Mammary epithelial cell (primary cell): ENCODE results near the gene RBP5.
"Not testable (repeated sequence)": the region's sequence is repeated elsewhere in the genome, so short reads cannot be mapped to it uniquely, and the experiment has no call there.

Experiments used
- EZH2 ChIP-seq: IDR thresholded peaks from 2 replicates; pipeline ENCODE4 v1.6.1; 2012; ENCODE audit warnings: low read length, inconsistent platforms, borderline replicate concordance
- TF ChIP-seq, protein P1 (sequence below), 2 donors: IDR thresholded peaks in 1 of 2; conservative IDR thresholded peaks in 1 of 2; 2 replicates each; pipeline ENCODE4 v1.5.1; 2011 to 2012; ENCODE audit warnings: inconsistent platforms in 2 of 2, low read length in 2 of 2, mild to moderate bottlenecking in 2 of 2, control low read depth in 1 of 2, low read depth in 1 of 2; ENCODE audit not compliant: insufficient read depth in 1 of 2; ENCODE audit errors: extremely low read depth in 1 of 2

DNA sequence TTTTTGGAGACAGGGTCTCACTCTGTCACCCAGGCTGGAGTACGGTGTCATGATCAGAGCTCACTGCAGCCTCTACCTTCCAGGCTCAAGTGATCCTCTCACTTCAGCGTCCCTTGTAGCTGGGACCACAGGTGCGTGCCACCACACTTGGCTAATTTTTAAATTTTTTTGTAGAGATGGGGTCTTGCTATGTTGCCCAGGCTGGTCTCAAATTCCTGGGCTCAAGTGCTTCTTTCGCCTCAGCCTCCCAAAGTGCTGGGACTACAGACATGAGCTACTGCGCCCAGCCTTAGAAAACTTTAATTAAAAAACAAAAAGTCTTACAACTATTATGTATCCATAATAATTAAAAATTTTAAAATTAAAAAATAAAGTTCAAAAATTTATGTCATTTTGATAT is 21.5 kb downstream of the RBP5 start:
- TF ChIP-seq, protein P1, sequence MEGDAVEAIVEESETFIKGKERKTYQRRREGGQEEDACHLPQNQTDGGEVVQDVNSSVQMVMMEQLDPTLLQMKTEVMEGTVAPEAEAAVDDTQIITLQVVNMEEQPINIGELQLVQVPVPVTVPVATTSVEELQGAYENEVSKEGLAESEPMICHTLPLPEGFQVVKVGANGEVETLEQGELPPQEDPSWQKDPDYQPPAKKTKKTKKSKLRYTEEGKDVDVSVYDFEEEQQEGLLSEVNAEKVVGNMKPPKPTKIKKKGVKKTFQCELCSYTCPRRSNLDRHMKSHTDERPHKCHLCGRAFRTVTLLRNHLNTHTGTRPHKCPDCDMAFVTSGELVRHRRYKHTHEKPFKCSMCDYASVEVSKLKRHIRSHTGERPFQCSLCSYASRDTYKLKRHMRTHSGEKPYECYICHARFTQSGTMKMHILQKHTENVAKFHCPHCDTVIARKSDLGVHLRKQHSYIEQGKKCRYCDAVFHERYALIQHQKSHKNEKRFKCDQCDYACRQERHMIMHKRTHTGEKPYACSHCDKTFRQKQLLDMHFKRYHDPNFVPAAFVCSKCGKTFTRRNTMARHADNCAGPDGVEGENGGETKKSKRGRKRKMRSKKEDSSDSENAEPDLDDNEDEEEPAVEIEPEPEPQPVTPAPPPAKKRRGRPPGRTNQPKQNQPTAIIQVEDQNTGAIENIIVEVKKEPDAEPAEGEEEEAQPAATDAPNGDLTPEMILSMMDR (conservative IDR thresholded peaks at IDR 0.05 in 1 of 2, IDR thresholded peaks at IDR 0.05 in 1 of 2; ENCODE audit: extremely low read depth in 1 of 2, insufficient read depth in 1 of 2, low read depth in 1 of 2, low read length in 2 of 2): not testable (repeated sequence)
- TF ChIP-seq EZH2: not testable (repeated sequence)
